GM19395 (cell line): ENCODE results near the gene SEMA3B.
"Not testable (repeated sequence)": the region's sequence is repeated elsewhere in the genome, so short reads cannot be mapped to it uniquely, and the experiment has no call there.

Source experiments
- ATAC-seq: cut with Tn5 transposase; IDR thresholded peaks from one replicate; pipeline ENCODE4 v1.9.1; 2021; ENCODE audit warnings: mild to moderate bottlenecking, moderate library complexity; ENCODE audit not compliant: unreplicated experiment

SEMA3B gene

GRCh38 chr3:50312041-50312440 lies 43.1 kb downstream of the SEMA3B start:
- not testable (repeated sequence) for ATAC-seq

GRCh38 chr3:50314342-50314741 lies 45.4 kb downstream of the SEMA3B start:
- ATAC-seq = no peak

DNA sequence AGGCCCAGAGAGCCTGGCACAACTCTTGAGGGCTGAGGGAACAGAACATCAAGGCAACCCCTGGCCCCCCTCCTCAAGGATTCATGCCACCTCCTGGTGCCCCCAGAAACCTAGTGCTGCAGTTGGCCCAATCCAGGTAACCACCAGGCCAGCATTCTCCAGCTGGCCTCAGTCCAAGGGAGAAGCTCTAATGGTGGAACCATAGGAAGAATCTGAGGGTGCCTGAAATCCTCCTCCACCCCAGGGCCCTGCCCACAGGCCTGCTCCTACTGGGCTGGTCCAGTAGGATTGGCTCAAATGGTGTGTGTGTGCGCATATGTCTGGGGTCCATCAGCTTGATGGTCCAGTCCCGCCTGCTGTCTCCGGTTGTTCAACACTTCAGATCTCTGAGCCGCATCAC lies 45.9 kb downstream of the SEMA3B start:
- no peak for ATAC-seq

DNA sequence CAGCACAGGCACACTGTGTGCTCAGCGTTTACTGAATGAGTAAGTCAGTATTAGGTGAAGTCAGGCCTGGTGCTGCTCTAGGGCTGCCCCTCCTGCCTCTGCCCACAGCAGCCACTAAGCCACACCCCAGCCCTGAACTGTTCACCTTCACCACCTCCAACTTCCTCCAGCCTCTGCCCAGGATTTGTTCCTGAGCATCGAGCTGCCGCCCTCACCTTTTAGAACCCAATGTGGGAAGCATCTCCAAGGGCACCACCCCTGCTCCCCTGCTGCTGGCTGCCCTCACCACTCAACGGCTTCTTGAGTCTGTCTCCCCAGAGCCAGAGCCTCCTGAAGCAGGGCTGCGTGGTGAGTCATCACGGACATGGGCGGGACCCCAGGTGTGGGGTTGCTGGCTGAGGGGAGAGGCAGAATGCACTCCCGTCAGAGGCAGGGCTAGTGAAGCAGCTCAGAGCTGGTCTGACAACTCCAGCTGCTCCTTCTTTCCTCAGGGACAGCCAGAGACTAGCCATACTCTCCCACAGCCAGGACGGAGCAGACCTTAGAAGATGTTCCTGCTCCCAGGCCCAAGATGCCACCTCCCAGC lies 47.8 kb downstream of the SEMA3B start:
- ATAC-seq = no peak

DNA sequence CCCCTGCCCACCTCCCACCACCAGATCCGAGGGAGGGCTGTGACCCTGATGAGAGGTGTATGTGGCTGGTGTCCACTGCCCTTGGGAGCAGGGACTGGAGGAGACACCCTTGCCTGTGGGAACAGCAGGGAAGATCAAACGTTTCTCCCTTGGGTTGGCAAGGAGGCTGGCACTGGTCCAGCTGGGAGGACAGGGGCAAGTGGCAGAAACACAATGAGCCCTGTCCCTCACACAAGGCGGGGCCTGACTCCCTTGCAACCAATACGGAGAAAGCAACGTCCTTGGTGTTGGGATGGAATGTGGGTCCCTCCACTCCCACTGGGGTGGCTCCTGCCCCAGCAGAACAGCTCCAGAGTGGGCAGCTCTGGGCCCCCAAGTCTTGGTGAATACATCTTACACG lies 48.4 kb downstream of the SEMA3B start:
- no peak for ATAC-seq

DNA sequence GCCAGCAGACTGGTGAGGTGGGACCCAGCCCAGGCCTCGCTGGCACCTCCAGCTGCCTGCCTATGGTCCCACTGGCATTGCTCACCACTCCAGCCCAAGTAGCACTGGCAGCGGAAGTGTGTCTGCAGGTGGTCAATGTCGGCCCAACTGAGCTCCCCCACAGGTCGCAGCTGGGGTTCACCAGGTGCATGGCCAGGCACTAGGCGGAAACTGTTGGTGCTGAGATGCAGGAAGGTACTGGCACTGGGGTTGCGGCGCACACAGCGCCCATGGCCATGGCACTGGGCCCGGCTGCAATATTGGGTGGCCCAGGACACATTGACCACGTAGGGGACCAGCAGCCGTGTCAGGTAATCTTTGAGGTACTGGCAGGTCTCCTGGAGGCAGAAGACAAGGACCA lies 49.2 kb downstream of the SEMA3B start:
- no peak for ATAC-seq

DNA sequence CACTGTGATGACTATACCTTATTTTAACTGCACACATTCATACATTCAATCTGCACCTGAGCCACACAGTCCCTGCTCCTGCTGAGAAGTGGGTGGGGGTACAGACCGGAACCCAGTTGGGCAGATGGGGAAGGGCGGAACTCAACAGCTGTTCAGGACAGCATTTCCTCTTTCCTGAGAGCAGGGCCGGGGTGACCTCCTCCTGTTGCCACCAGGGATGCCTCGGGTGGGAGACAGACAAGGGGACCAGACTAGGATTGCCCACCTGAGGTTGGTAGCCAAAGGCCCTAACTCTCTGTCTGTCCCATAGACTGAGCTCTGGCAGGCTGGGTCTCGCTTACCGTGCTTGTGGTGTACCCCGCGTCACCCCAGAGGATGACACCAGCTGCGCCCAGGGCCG lies 49.7 kb downstream of the SEMA3B start:
- no peak for ATAC-seq

GRCh38 chr3:50319181-50319893 lies 50.4 kb downstream of the SEMA3B start:
- no peak for ATAC-seq

DNA sequence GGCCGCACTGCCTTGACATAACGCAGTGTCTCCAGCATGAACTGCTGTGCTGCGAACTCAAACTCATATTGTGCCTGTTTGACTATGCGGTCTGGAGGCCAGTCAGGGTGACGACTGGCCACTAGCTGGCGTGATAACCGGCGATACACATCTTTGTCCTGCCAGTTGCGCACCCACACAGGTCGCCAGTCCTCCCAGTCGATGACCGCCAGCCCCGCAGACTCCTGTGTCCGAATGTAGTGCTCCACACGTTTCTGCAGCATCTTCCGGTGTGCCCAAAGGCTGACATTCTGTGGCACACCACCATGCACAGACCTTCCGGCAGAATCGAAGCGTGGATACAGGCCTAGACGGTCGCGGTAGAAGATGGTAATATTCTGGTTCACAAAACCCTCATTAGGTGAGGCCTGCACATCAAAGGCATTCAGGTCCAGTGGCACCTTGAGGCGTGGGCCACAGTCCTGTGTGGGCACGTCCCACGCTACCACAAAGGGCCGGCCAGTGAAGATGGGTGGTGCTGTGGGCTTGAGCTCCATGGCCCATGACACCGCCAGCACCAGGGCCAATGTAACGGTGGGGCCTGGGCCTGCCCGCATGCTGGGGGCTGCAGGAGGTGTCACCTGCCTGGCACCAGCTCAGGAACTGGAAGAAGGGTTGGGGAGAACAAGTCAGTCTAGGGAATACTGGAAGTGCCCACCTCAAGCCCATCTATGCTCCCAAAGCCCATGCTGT lies 51.1 kb downstream of the SEMA3B start:
- ATAC-seq = no peak

DNA sequence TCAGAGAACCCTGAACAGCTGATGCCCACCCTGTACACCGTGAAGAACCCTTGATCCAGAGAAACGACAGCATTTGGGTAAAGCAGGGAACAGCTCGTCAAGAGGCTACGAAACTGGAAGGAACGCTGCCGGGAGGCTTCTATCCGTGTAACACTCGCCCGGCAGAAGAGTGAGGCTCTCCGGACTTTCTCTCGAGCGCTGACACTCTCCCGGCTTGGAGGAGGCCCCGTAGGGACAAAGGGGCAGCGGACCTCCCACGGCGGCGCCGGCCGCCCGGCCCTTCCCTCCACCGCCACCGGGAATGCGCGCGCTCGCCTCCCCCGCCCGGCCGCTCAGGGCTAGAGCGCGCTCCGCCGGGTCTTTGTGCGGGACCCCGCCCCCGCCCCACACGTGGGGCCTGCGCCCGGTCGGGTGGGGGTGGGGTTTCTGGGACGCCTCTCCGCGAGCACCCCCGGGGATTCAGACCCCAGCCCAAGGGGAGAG lies 51.9 kb downstream of the SEMA3B start:
- peak; percentile 55 for ATAC-seq

DNA sequence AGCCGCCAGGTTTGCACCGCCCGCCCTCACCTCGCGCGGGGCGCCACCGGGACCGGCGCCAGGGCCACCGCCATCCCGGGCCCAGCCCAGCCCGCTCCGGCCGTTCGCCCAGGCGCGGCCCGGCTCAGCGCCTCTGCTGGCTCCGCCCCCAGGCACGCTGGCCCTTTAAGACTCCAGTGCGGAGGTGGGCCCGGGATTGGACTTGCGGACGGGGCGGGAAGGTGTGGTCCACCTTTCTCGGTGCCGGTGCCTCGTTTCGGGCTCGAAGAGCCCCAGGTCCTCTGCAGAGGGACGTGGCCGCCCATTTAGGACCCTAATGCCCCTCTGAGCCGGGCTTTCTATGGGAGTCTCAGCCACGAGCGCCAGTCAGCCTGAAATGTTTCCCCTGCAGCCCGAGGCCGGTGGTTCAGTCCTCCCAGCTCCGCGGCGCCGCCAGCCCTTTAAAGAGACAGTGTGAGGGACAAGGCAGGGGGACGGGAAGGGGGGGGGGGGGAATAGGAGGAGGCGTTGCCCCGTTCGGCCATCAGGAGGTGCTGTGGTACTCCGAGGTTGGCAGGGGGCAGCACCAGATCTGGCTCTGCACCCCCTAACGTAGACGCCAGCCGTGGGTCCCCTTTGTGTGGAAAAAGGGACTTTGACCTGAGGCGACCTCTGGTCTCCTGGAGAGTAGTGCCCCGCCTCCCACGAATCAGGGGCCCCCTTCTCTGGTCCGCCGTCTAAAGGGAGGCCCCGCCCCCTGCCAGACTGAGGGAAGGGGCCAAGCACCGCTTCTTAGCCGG lies 52.6 kb downstream of the SEMA3B start:
- peak; percentile 82 for ATAC-seq

GRCh38 chr3:50322115-50322385 lies 53.1 kb downstream of the SEMA3B start:
- ATAC-seq = no peak

GRCh38 chr3:50322386-50323091 lies 53.6 kb downstream of the SEMA3B start, which contains the start of gene HYAL2:
Gene HYAL2 (minus strand): TSS chr3:50322745. CDS start chr3:50320489, 2,256 bp downstream.
- no peak for ATAC-seq

DNA sequence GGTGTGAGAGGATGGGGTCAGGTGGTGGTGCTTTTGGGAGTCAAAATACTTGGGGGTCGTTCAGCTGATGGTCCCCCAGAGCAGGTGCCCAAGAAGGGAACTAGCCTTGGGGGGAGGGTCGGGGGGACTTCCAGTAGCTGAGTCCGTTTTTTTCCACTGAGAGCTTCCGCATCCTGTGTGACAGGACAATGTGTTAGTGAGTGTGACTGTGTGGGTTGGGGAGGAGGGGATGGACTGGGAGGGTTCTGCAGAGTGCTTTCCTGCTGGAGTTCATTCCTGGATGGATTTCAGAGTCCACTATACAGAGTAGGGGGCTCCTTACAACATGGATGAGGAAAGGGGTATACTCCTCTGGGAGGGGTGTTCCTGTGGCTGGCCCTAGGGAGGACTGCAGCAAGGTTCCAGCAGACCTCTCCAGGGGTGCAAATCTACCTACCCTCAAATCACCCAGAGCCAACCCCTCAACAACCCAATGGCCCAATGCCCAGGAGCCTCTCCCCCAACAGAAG lies 54.2 kb downstream of the SEMA3B start:
- ATAC-seq = no peak

GRCh38 chr3:50323614-50324199 lies 54.8 kb downstream of the SEMA3B start:
- ATAC-seq = no peak

GRCh38 chr3:50324351-50325112 lies 55.6 kb downstream of the SEMA3B start:
- no peak for ATAC-seq

DNA sequence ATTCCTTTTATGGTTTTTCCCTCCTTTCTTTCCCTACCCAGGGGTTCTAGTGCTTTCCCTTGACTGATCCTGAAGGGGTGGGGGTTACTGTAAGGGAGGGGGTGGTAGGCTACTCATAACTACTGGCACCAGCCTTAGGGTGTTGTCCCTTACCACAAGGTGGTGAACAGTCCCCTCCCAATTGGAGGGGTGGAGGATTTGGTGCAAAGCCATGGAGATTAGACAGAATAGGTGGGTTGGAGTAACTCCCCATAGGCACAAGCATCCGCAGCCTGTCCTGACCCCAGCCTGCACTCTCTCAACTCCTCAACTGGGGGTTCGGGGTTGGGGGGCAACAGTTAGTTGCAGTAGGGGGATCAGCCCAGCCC lies 56.1 kb downstream of the SEMA3B start:
- no peak for ATAC-seq

DNA sequence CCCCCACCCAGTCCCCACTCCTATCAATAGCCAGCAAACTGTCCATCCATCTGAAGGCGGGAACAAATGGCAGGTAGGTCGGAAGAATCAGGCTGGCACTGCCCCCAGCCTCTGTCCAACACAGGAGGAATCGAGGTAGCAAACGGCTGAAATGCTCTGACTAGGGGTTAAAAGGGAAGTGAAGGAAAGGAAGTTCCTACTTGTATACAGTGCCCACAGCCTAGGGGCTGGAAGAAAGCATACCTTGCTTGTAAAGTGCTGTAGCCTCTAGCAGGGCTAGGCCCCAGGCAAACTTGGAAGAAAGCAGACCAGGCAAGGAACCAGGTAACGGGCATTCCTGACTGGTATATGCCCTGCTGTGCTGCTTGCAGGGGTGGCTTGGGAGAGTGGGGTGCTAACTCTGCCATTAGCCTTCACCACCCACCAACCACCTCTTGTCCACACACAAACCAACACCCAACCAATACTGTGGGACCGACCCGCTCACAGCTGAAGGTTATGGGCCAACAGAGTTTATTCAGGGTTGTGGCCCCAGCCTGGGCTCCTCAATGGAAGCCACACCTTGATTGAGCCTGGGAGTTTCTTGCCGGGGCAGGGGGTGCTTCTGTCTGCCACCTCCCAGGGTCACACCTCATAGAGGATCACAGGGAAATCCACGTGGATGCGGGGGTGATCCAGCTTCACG lies 56.7 kb downstream of the SEMA3B start:
- no peak for ATAC-seq

DNA sequence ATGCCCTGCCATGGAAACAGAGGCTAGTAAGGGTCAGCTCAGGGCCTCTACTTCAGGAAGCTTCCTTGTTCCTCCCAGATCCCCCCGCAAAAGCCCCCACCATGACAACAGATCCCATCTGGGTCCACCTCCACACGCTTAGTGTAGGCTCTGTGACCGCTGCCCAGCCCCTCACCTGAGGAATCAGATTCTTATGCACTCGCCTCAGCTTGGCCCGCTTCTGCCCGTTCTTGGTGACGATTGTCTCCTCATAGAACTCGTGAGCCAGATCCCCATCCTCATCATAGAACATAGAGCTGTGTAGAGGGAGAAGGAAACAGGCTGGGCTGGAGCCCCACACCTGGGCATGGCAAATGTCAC lies 57.2 kb downstream of the SEMA3B start:
- no peak for ATAC-seq
